Activated CD4-positive, CD25-positive, alpha-beta regulatory T cell treated with anti-CD3 and anti-CD28 coated beads, Interleukin-2, amount 50 U/mL, for 24 hours (primary cell): ENCODE results near the gene CD177.
"Not testable (repeated sequence)": the region's sequence is repeated elsewhere in the genome, so short reads cannot be mapped to it uniquely, and the experiment has no call there.

Source experiments
- ATAC-seq, 2 donors: fragments of 150-1000 bp; cut with Tn5 transposase; one replicate each; pipeline ENCODE4 v1.10.0; 2021; ENCODE audit warnings: mild to moderate bottlenecking in 1 of 2, moderate library complexity in 1 of 2

CD177 gene

DNA sequence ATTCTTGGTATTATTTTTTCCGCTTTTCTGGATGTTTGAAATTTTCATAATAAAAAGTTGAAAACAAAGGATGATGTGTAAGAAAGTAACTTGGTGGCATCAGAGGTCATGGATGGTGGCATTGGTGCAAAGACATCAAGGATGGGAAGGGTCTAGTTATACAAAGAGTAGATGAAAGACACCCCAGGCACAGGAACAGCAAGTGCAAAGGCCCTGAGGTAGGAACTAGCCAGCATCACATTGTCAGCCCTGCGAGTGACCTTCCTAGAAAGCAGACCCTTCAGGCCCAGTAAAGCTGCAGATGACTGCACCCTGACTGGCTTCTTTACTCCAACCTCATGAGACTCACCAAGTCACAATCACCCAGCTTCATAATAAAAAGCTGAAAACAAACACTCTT, 17.0 kb upstream of the CD177 start:
- not testable (repeated sequence) for ATAC-seq

DNA sequence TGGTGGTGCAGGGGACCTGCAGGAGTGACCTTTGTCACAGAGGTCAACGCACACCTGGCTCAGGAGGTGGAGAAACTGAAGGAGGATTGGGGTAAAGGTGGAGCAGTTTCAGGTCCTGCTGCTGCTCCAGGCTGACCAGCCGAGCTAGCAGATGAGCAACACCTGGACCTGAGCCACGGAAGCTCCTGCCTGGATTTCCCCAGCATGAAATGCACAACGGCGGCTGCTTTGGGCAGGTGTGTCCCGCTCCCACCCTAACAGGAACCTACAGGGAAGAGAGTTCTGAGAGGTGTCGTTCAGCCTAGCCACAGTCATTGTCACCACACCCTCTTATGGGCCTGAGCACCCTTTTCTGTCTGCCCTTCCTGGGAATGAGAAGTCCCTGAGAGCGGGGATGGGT, 15.7 kb upstream of the CD177 start:
- ATAC-seq = no peak

DNA sequence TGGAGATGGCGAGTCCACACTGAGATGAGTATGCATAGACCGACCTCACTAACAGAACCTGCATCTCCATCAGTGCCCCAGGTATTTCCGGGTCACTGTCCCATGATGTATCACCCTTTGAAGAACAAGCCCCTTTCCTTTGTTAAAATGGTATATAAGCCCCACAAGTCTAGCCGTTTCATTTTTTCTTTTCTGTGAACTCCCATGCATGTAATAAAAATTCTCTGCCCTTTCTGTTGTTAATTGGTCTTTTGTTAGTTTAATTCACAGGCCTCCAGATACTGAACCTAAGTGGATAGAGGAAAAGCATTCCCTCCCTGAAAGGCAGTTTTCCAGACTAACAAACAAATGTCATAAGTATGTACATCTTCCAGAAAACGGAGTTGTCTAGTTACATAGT, 15.0 kb upstream of the CD177 start:
- ATAC-seq = no peak

DNA sequence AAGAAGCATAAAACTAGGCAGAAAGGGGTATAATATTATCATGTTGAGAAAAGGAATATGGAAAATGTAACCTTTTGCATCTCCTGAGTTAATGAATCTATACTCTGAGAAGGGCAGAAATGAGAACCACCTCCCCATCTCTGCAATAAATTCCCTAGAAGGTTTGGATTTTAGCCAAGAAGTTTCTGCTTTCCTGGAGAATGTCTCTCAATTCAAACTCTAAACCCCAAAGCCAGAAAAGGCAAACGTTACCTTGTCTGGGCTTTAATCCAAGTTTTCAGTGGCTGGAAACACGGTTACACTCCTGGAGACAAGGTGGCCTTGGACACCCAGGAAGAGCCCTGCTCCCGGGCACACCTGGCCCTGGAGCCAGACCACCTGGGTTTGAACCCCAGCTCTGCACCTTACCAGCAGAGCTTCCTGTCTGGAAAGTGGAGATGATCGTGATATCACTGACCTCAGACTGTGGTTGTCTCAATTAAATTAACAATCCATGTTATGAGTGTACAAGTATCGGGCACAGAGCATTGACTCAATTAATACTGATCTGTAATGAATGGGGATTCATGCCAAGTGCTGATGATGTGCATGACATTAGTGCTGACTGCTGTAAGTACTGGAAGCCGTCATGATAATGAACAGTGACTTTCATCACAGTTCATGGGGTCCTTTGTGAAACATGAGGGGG, 14.1 kb upstream of the CD177 start:
- peak; percentile 61 to 78 for ATAC-seq

DNA sequence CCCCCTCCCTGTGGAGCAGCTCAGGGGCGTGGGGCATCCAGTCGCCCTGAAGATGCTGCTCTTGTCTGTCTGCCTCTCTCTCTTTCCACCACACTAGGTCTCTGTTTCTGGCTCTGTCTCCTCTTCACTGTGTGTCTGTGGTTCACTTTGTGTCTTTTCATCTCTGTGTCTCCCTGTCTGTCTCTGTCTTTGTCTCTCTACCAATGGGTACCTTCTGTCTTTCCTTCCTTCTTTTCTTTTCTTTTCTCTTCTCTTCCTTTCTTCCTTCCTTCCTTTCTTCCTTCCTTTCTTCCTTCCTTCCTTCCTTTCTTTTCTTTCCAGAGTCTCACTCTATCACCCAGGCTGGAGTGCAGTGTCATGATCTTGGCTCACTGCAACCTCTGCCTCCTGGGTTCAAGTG, 13.4 kb upstream of the CD177 start:
- ATAC-seq = not testable (repeated sequence)

DNA sequence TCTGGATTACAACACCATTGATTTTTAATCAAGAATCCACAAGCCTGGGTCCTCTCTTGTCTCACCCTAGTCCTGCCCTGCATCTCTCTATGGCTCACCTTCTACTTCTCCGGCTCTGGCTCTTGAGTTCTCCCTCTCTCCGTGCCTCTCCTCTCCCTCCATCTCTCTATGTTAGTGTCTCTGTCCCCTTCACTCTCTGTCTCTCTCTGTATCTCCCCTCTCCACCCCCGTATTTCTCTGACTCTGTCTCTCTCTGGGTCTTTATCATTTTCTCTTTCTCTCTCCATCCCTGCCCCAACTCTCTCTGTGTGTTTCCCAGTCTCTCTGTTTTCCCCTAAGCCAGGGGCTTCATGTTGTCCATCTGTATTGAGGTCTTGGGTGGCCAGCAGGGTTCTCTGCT, 12.4 kb upstream of the CD177 start:
- ATAC-seq = not testable (repeated sequence)

DNA sequence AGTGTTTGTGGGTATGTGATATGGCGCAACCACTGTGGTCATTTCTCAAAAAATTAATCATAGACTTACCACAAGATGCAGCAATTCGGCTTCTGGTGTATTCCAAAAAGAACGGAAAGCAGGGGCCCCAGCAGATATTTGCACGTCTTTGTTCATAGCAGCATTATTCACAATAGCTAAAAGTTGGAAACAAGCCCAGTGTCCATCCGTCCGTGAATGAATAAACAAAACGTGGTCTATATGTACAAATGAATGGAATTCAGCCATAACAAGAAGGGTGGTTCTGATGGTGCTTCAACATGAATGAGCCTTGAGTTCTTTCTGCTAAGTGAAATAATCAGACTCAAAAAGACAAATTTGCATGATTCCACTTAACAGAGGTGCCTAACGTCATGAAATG, 11.4 kb upstream of the CD177 start:
- not testable (repeated sequence) for ATAC-seq

DNA sequence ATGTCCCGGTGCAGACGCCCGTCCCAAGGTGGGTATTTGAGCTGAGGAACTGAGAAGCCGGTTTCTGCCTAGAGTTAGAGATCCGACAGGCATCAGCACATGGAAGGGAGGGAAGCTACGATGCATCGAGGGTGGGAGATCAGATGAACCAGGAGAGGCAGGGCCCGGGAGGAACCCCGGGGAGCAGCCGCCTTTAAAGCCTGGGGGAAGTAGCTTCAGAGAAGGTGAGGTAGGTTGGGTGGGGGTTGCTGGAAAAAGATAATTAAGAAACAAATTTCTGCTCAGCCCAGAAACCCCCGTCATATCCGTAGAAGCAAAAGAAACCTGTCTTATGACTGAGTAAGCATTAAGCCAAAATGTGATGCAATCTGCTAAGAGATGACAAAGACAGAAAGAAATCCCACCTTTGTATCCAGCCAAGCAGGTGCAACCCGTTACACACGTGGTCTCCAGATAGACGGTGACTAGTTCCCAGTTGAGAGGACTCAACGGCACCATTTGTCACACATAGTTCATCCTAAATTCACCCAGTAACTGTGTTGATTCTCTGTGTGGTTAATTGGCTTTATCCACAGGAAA, 9.1 kb upstream of the CD177 start:
- ATAC-seq = not testable (repeated sequence)

DNA sequence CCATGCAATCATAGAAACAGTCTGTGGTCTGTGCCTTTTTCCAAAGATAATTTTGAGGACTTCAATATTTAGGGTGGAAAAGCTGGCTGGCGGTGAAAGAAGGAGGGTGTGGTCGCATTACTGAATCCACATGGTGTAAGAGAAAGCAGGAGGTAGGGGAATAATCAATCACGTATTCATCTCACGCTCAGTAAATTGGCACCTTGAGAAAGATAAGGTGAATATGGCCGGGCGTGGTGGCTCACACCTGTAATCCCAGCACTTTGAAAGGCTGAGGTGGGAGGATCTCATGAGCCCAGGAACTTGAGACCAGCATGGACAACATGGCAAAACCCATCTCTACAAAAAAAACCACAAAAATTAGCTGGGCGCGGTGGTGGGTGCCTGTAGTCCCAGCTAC, 3.7 kb upstream of the CD177 start:
- ATAC-seq = not testable (repeated sequence)

DNA sequence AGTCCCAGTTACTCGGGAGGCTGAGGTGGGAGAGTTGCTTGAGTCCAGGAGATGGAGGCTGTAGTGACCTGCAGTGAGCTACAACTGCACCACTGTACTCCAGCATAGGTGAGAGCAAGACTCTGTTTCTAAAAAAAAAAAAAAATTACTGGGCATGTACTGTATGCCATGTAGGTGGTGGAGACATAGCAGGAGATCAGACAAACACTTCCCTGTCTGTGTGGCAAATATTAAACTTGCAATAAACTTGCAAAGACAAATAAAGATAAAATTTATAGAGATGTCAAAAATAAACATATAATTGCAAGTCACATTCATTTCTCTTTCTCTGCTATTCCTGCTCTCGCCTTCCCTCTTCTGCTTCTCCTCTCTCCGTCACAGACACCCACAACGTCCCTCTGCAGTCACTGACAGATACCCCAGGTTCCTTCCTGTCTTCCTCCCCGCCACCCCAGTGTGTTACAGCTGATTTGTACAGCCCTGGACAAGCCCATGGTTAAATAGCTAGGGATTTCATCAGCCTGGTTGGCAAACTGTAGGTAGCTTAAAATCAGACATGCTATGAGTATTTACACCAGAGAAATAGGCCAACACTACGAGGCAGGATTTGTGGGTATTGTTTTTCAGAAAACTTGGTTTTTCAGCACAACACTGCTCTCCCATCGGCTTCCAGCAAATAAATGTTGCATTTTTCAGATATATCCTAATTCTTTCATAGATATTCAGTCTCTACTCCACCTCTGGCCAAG, 1.3 kb upstream of the CD177 start:
- ATAC-seq = no peak

DNA sequence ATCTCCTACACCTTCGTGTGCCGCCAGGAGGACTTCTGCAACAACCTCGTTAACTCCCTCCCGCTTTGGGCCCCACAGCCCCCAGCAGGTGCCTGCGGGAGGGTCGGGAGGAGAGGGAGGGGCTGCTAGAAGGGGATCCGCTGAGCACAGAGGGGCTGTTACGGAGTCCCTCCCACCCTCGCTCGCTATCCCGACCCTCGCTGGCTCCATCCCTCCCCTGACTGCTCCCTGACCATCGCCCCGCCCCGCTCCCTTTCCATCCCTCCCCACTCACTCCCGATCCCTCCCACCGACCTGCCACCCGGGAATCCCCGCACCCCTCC, 780 bp downstream of the CD177 start:
- ATAC-seq = no peak

DNA sequence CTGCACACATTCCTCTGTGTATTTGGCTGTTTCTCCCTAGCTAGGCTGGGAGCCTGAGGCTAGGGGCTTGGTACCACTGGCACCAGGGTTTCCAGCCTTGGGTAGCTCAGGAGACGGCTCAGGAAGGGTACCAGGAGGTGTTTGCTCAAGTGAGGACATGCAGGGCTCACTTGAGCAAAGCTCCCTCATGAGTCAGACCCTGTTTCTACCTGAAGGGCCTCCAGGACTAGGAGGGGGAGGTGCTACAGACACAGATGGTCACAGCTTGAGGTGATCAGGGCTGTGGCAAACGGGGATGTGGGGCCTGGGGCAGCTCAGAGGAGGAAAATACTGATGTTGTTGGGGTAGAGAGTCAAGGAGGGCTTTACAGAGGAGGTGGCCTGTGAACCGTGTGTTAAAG, 3.3 kb downstream of the CD177 start:
- not testable (repeated sequence) for ATAC-seq

DNA sequence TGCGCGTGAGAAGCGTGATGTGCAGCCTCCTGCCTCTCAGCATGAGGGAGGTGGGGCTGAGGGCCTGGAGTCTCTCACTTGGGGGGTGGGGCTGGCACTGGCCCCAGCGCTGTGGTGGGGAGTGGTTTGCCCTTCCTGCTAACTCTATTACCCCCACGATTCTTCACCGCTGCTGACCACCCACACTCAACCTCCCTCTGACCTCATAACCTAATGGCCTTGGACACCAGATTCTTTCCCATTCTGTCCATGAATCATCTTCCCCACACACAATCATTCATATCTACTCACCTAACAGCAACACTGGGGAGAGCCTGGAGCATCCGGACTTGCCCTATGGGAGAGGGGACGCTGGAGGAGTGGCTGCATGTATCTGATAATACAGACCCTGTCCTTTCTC, 8.7 kb downstream of the CD177 start:
- no peak for ATAC-seq

DNA sequence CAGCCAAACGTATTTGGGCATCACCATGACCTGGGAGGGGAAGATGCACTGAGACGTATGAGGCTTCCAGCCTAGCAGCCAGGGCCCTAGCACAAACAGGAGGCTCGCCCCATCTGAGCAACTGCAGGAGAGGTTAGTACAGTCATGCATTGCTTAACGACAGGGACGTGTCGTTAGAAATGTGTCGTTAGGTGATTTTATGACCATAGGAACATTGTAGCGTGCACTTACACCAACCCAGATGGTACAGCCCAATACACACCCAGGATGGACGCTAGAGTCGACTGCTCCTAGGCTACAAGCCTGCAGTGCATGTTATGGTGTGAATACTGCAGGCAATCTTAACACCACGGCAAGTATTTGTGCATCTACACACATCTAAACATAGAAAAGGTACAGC, 9.3 kb downstream of the CD177 start:
- no peak for ATAC-seq

DNA sequence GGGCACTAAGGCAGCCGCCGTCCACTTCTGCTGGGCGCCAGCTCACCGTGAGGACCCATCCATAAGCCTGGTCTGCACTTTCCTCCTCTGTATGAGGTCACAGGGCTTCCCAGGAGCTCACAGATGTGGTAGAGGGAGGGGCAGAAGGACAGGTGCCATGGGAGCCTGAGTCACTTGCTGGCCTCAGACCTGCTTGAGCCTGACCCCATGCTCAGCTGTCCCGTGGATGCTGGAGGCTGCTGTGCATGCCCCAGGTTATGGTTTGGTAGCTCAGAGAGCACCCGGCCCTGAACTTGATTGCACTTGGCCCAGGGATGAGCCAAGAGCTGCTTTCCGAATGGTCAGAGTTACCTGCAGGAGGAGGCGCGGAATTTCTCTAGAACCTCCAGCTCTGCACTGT, 12.2 kb downstream of the CD177 start:
- not testable (repeated sequence) for ATAC-seq

DNA sequence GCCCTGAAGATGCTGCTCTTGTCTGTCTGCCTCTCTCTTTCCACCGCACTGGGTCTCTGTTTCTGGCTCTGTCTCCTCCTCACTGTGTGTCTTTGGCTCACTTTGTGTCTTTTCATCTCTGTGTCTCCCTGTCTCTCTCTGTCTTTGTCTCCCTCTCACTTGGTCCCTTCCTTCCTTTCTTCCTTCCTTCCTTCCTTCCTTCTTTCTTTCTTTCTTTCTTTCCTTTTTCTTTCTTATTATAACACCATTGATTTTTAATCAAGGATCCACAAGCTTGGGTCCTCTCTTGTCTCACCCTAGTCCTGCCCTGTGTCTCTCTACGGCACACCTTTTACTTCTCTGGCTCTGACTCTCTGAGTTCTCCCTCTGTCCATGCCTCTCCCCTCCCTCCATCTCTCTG, 14.3 kb downstream of the CD177 start:
- no peak for ATAC-seq

DNA sequence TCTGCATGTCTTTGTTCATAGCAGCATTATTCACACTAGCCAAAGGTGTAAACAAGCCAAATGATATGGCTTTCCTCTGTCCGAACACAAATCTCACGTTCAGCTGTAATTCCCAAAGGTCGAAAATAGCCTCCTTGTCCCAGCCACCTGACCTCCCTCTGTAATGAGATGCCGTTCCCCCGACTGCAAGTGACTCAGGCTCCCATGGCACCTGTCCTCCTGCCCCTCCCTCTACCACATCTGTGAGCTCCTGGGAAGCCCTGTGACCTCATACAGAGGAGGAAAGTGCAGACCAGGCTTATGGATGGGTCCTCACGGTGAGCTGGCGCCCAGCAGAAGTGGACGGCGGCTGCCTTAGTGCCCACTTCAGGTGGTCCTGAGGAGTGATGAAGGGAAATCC, 15.4 kb downstream of the CD177 start:
- ATAC-seq = not testable (repeated sequence)

DNA sequence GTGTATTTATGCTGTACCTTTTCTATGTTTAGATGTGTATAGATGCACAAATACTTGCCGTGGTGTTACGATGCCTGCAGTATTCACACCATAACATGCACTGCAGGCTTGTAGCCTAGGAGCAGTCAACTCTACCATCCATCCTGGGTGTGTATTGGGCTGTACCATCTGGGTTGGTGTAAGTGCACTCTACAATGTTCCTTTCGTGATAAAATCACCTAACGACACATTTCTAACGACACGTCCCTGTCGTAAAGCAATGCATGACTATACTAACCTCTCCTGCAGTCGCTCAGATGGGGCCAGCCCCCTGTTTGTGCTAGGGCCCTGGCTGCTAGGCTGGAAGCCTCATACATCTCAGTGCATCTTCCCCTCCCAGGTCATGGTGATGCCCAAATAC, 18.4 kb downstream of the CD177 start:
- ATAC-seq = no peak

DNA sequence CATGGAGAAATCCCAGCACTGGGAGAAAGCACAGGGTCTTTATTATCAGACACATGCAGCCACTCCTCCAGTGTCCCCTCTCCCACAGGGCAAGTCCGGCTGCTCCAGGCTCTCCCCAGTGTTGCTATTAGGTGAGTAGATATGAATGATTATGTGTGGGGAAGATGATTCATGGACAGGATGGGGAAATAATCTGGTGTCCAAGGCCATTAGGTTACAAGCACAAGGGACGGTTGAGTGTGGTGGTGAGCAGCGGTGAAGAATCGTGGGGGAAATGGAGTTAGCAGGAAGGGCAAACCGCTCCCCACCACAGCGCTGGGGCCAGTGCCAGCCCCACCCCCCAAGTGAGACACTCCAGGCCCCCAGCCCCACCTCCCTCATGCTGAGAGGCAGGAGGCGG, 19.0 kb downstream of the CD177 start:
- ATAC-seq = no peak

DNA sequence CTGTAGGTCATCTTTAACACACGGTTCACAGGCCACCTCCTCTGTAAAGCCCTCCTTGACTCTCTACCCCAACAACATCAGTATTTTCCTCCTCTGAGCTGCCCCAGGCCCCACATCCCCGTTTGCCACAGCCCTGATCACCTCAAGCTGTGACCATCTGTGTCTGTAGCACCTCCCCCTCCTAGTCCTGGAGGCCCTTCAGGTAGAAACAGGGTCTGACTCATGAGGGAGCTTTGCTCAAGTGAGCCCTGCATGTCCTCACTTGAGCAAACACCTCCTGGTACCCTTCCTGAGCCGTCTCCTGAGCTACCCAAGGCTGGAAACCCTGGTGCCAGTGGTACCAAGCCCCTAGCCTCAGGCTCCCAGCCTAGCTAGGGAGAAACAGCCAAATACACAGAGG, 24.1 kb downstream of the CD177 start:
- not testable (repeated sequence) for ATAC-seq

DNA sequence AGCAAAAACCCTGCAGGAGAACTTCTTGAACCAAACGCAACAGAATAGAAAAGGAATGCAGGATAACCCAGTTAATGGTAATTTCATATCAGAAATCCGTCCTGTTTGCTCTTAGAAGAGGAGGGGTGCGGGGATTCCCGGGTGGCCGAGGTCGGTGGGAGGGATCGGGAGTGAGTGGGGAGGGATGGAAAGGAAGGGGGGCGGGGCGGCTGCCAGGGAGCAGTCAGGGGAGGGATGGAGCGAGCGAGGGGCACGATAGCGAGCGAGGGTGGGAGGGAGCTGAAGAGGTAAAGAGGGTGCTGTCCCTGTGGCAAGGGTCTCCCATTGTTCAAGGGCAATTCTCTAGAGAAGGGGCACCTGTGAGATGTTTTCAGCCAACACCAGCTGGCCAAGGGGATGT, 26.5 kb downstream of the CD177 start:
- ATAC-seq = no peak

DNA sequence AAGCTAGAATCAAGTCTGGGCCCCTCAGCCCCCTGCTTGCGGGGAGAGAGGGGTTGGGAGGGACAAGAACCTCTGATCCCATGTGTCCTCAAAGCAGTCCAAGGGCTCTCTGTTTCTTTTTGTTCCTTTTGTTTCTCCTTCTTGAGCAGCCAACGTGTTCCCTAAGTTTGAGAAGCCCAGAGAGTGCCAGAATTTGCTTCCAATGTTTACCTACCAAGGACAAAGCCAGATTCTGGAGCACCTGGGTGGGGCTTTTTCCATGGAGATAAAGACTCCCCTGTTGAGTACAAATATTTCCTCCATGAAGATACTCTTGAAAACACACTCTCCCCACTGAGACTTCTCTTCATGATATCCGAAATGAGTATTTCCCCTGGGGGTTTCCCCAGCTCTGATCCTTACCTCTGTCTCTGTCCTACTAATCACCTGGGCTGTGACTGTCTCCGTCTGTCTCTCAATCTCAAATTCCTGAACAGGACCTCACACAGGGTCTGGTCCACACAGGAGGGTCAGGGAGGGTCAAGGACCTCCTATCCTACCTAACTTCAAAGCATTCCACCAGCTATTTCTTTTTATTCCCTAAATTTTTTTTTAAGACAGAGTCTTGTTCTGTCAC, 27.4 kb downstream of the CD177 start:
- peak; percentile 56 to 63 for ATAC-seq

DNA sequence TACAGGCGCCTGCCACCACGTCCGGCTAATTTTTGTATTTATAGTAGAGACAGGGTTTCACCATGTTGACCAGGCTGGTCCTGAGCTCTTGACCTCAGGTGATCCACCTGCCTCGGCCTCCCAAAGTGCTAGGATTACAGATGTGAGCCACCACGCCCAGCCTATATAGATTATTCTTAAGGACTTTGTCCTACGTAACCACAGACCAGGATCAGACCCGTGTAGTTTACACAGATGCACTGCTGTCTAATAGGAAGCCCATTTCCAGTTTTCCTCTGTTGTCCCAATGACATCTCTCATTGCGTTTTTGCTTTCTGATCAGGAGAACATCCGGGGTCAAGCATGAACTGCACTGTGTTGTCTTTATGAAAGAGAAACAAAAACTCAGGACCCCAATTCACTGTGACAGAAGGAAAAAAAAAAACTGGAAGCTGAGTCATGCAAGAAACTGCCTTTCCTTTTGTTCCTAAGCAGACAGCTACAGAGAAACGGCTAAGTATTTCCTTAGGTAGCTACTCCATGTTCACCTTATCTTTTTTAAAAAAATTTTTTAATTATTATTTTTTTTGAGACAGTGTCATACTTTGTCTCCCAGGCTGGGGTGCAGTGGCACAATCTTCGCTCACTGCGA, 29.2 kb downstream of the CD177 start:
- not testable (repeated sequence) for ATAC-seq
